OCI-LY1 (cell line): ENCODE results near the gene NACC2.

Source experiments
- H2AFZ ChIP-seq: fragments of 200-600 bp; sonication (generic), shearing (Covaris generic); 2 replicates; pipeline ENCODE4 v1.6.0; 2014; ENCODE audit warnings: antibody characterized with exemption, mild to moderate bottlenecking, low read length
- H3F3A ChIP-seq: fragments of 200-600 bp; sonication (generic), shearing (Covaris generic); 2 replicates; pipeline ENCODE4 v1.6.0; 2014; ENCODE audit warnings: mild to moderate bottlenecking, antibody characterized with exemption, low read length, moderate library complexity; ENCODE audit not compliant: insufficient read depth
- H3K27ac ChIP-seq: fragments of 200-600 bp; sonication (generic); 2 replicates; pipeline ENCODE4 v1.5.1; 2014; ENCODE audit warnings: low read length, mixed run types, mild to moderate bottlenecking, low read depth; ENCODE audit not compliant: poor library complexity, severe bottlenecking
- H3K27me3 ChIP-seq: fragments of 200-600 bp; sonication (generic); 2 replicates; pipeline ENCODE4 v1.6.0; 2014; ENCODE audit warnings: antibody characterized with exemption, mild to moderate bottlenecking, low read length, moderate library complexity; ENCODE audit not compliant: insufficient read depth
- H3K36me3 ChIP-seq: fragments of 200-600 bp; sonication (generic); 2 replicates; pipeline ENCODE4 v1.6.1; 2014; ENCODE audit warnings: mild to moderate bottlenecking, antibody characterized with exemption, low read length, moderate library complexity, mixed read lengths; ENCODE audit not compliant: insufficient read depth
- H3K4me1 ChIP-seq: fragments of 200-600 bp; sonication (generic); 2 replicates; pipeline ENCODE4 v1.5.1; 2014; ENCODE audit warnings: mild to moderate bottlenecking, low read length, moderate library complexity; ENCODE audit not compliant: insufficient read depth, severe bottlenecking
- H3K4me2 ChIP-seq: fragments of 200-600 bp; sonication (generic), shearing (Covaris generic); 2 replicates; pipeline ENCODE4 v1.6.1; 2014; ENCODE audit warnings: low read length
- H3K4me3 ChIP-seq: fragments of 200-600 bp; sonication (generic); 2 replicates; pipeline ENCODE4 v1.5.1; 2014; ENCODE audit warnings: low read length, low read depth, mild to moderate bottlenecking, mixed read lengths; ENCODE audit not compliant: poor library complexity, severe bottlenecking
- H3K79me2 ChIP-seq: fragments of 200-600 bp; shearing (Covaris generic); 2 replicates; pipeline ENCODE4 v1.6.1; 2016; ENCODE audit warnings: mixed run types, low read length, mixed read lengths; ENCODE audit not compliant: insufficient read depth
- H3K9ac ChIP-seq: fragments of 200-600 bp; sonication (generic), shearing (Covaris generic); 2 replicates; pipeline ENCODE4 v1.6.1; 2014; ENCODE audit warnings: mild to moderate bottlenecking, low read length, mixed read lengths
- H3K9me2 ChIP-seq: fragments of 200-600 bp; sonication (generic), shearing (Covaris generic); 2 replicates; pipeline ENCODE4 v1.6.1; 2014; ENCODE audit warnings: low read depth, mild to moderate bottlenecking, low read length, mixed read lengths
- H3K9me3 ChIP-seq: fragments of 200-600 bp; shearing (Covaris generic); 2 replicates; pipeline ENCODE4 v1.6.1; 2014; ENCODE audit warnings: low read length, mixed read lengths
- H4K20me1 ChIP-seq: fragments of 200-600 bp; sonication (generic), shearing (Covaris generic); 2 replicates; pipeline ENCODE4 v1.6.0; 2016; ENCODE audit warnings: mild to moderate bottlenecking, low read length; ENCODE audit not compliant: insufficient read depth
- EZH2 ChIP-seq: fragments of 200-600 bp; sonication (generic), shearing (Covaris generic); IDR thresholded peaks from 2 replicates; pipeline ENCODE4 v1.8.0; 2017; ENCODE audit warnings: borderline replicate concordance, mixed run types, mild to moderate bottlenecking, antibody characterized with exemption, low read length, moderate library complexity, mixed read lengths
- TF ChIP-seq, protein P1 (sequence below): fragments of 200-600 bp; sonication (generic), shearing (Covaris generic); IDR thresholded peaks from 2 replicates; pipeline ENCODE4 v1.5.1; 2017; ENCODE audit warnings: mild to moderate bottlenecking, antibody characterized with exemption, low read length, moderate library complexity, mixed read lengths

Gene NACC2

DNA sequence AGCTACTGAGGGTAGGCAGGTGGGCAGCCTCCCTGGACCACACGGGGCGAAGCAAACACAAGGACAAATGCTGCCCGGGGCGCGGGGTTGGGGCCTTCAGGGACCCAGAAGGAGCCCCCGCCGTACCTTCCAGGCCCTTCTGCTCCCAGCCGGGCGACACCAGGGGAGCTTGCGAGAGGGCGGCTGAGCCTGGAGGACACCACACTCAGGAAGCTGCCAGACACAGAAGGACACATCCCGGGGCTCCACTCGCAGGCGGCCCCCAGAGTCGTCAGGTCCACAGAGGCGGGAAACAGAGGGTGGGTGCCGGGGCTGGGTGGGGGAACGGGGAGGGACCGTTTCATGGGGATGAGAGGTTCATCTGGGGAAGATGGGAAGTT lies 75.4 kb downstream of the NACC2 start:
- no peaks in the 10 kb centered on the region for H3K9me3 ChIP-seq
- H3K36me3 ChIP-seq: no peaks in the 10 kb centered on the region
- H2AFZ ChIP-seq: no peak overlapping the region
- no peak overlapping the region for H3K4me3 ChIP-seq
- H3K9me2 ChIP-seq: no peaks in the 10 kb centered on the region
- no peak overlapping the region for H3K4me2 ChIP-seq
- no peak for TF ChIP-seq EZH2
- TF ChIP-seq, protein P1, sequence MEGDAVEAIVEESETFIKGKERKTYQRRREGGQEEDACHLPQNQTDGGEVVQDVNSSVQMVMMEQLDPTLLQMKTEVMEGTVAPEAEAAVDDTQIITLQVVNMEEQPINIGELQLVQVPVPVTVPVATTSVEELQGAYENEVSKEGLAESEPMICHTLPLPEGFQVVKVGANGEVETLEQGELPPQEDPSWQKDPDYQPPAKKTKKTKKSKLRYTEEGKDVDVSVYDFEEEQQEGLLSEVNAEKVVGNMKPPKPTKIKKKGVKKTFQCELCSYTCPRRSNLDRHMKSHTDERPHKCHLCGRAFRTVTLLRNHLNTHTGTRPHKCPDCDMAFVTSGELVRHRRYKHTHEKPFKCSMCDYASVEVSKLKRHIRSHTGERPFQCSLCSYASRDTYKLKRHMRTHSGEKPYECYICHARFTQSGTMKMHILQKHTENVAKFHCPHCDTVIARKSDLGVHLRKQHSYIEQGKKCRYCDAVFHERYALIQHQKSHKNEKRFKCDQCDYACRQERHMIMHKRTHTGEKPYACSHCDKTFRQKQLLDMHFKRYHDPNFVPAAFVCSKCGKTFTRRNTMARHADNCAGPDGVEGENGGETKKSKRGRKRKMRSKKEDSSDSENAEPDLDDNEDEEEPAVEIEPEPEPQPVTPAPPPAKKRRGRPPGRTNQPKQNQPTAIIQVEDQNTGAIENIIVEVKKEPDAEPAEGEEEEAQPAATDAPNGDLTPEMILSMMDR: no peak
- no peaks in the 10 kb centered on the region for H4K20me1 ChIP-seq
- no peaks in the 10 kb centered on the region for H3F3A ChIP-seq
- no peaks in the 10 kb centered on the region for H3K79me2 ChIP-seq
- no peak overlapping the region for H3K27ac ChIP-seq
- no peak overlapping the region for H3K9ac ChIP-seq
- peaks cover 4% of the 10 kb centered on the region; the same call in 1 of the 2 replicates for H3K27me3 ChIP-seq
- no peaks in the 10 kb centered on the region for H3K4me1 ChIP-seq

DNA sequence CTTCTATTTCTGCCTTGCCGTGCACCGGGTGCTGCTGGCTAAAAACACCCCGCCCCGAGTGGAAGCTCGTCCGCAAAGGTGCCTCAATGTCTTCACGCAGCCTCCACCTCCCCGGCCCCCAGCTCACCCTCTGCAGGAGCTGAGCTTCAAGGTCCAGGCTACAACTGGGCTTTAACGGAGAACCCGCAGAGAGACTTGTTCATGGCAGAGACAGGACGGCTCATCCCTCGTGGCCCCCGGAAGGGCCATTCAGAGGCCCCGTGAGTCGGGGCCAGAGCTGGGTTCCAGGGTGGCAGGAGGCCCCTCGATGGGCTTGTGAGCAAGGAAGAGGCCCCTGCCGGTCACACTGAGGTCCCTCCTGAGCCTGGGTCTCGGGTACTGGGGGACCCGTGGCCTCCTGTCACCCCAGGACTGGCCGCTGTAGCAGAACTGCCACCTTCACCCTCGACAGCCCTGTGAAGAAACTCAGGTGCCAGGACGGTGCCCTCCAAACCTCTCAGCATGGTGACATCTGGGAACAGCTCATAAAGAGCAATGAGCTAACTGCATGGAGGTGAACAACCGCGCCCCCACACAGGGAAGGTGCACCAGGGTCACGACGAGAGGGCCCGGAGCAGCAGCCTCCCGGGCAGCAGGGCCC lies 75.9 kb downstream of the NACC2 start:
- Histone ChIP-seq H3F3A (no peaks in the 10 kb centered on the region), H2AFZ (no peak overlapping the region), H3K27ac (no peak overlapping the region), H3K27me3 (peaks cover 8% of the 10 kb centered on the region; the same call in 1 of the 2 replicates), H3K4me3 (no peak overlapping the region), H3K9me2 (no peaks in the 10 kb centered on the region), H3K9me3 (no peaks in the 10 kb centered on the region), H3K79me2 (no peaks in the 10 kb centered on the region), H4K20me1 (no peaks in the 10 kb centered on the region), H3K9ac (no peak overlapping the region), H3K4me1 (no peaks in the 10 kb centered on the region), H3K4me2 (no peak overlapping the region), H3K36me3 (no peaks in the 10 kb centered on the region)
- TF ChIP-seq, protein P1: no peak
- TF ChIP-seq EZH2: no peak

DNA sequence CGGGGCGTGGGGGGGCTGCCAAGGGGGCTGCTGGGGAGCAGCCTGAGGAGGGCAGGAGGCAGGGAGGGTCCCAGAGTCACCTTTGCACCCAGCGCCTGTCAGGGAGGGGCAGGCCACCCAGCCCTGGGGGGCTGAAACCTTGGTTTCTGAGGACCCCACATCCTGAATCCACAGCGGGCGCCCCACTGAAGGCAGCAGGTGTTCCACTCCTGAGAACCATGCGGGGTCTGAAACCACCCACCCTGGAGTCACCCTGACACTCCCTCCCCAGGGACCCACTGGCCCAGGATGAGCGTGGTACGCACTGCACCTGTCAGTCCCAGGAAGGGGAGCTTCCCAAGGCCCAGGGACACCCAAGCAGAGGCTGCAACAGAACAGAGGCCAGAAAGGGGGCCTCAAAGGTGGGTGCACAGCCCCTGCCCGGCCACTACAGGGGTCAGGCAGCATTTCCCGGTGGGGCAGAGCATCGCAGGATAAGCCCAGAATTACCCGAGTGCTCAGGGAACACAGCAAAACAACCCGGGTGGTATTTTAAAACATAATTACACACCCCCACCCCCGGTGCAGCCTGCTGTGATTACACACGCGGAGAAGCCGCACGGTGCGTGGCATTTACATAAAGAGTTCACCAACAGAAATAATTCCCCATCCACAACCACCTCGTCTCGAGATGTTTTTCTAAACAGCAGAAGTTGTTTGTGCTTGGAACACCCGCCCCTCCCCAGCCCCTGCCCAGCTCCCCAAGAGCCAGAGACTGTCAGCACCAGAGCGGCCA lies 76.6 kb downstream of the NACC2 start:
- Histone ChIP-seq H3K27me3 (peaks cover 5% of the 10 kb centered on the region; the same call in 1 of the 2 replicates), H3F3A (no peaks in the 10 kb centered on the region), H3K9me3 (no peaks in the 10 kb centered on the region), H2AFZ (no peak overlapping the region), H3K9ac (no peak overlapping the region), H3K4me1 (peaks cover 3% of the 10 kb centered on the region), H3K27ac (no peak overlapping the region), H3K36me3 (no peaks in the 10 kb centered on the region), H3K9me2 (no peaks in the 10 kb centered on the region), H3K4me2 (no peak overlapping the region), H3K4me3 (no peak overlapping the region), H3K79me2 (no peaks in the 10 kb centered on the region), H4K20me1 (no peaks in the 10 kb centered on the region)
- TF ChIP-seq, protein P1: no peak
- TF ChIP-seq EZH2: no peak
